GM21367 (cell line): ENCODE results near the gene HMGCR.
"Not testable (repeated sequence)": the region's sequence is repeated elsewhere in the genome, so short reads cannot be mapped to it uniquely, and the experiment has no call there.

Experiments
- ATAC-seq: cut with Tn5 transposase; IDR thresholded peaks from one replicate; pipeline ENCODE4 v1.9.1; 2021; ENCODE audit not compliant: unreplicated experiment

HMGCR gene

DNA sequence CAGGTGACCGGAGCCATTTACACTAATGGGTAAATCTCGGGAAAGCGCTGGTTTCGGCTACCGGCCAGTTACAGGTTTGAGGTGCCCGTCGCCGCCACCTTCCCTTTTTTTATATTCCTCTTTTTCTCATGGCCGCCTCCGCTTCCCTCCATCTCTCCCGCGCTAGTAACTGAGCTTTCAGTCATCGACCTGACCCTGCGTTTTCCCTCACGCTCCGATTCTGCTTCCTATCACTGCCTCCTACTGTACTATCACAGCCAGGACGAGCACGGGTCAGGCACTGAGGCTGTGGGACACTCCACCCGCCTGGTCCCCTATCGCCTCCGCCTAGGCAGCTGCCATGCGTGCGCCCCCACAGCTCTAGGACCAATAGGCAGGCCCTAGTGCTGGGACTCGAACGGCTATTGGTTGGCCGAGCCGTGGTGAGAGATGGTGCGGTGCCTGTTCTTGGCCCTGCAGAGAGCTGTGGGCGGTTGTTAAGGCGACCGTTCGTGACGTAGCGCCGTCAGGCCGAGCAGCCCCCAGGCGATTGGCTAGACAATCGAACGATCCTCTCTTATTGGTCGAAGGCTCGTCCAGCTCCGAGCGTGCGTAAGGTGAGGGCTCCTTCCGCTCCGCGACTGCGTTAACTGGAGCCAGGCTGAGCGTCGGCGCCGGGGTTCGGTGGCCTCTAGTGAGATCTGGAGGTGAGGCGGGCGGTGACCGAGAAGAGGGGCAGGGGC, at the start of gene HMGCR:
TSS of gene HMGCR (plus strand) at position 606 of the 722 bp plus-strand sequence. CDS start 5,386 bp downstream, outside the sequence.
- peak; percentile 99 for ATAC-seq

DNA sequence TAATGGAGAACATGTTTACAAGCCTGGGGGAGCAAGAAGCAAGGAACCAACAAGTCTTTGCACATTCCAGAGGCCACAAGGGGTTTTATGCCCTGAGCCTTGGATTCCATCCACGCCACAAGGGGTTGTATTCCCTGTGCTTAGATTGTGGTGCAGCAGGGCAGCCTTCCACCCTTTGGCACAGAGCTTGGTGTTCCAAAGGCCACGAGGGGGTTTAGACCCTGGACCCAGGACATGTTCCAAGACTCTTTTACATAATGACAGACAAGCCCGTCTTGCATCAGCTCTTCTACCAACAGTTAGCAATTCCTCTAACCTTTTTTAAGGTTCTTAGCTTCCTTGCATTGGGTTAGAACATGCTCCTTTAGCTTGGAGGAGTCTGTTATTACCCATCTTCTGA, 45.2 kb upstream of the HMGCR start:
- ATAC-seq, result not testable (repeated sequence)

DNA sequence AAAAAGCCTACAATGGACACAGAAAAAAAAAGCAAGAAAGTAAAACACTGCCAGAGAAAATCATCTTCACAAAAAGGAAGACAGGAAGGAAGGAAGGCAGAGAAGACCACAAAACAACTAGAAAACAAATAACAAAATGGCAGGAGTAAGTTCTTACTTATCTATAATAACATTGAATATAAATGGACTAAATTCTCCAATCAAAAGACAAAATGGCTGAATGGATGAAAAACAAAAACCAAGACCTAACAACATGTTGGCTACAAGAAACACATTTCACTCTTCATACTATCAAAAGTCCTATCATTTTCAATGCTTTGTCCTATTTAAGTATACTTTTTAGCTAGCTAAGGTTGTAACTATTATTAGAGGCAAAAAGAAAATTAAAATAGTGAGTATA, 36.9 kb upstream of the HMGCR start:
- ATAC-seq, result no peak

DNA sequence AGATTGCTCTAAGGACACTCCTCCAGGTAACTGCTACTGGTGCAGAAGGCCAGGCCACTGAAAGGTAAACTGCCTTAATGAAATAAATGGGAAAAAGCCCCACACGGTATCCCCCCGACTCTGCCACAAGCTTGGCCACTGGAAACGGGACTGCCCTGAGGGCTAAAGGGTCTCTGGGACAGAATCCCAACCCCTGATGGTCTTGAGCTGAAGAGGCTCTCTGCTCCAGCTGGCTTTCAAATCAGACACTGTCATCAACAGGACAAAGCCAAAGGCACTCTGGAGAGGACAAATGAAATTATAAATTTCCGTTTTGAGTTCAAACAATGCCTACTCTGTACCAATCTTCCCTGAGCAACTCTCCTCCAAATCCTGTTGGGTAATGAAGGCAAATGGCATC, 33.6 kb upstream of the HMGCR start:
- ATAC-seq, result no peak

DNA sequence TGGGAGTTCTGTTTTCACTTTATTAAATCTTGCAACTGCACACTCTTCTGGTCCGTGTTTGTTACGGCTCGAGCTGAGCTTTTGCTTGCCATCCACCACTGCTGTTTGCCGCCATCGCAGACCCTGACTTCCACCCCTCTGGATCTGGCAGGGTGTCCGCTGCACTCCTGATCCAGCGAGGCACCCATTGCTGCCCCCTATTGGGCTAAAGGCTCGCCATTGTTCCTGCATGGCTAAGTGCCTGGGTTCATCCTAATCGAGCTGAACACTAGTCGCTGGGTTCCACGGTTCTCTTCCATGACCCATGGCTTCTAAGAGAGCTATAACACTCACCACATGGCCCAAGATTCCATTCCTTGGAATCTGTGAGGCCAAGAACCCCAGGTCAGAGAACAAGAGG, 32.5 kb upstream of the HMGCR start:
- ATAC-seq, result not testable (repeated sequence)

DNA sequence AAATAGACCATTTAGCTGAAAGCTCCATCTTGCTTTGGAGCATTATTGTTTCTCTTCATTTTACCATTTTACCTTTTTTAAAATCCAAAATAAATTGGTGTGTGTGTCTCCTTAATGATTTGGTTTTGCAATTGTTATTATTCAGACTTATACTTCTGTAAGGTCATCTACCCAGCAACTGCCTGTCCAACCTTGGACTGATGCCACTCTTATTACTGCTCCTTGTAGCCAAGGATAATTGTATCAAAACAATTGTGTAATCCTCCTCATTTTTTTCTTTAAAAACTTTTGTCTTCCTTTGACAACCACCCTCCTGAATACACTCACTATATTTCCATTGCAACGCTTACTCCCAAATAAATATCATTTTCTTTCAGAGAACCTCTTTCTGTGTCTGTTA, 30.3 kb upstream of the HMGCR start:
- no peak for ATAC-seq

DNA sequence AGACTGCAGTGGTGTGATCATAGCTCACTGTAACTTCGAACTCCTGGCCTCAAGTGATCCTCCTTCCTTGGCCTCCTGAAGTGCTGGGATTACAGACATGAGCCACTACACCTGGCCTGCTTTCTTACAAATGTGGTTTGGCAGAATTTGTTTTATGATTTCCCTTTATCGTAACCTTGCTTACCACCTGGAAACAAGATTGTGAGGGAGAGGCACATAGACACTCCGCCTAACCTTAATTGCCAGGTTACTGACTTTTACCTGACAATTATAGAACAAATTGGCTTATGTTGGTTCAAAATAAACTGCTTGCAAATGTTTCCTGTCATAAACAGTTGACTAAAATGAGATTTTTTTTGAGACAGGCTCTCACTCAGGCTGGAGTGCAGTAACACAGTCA, 26.8 kb upstream of the HMGCR start:
- ATAC-seq, result no peak

DNA sequence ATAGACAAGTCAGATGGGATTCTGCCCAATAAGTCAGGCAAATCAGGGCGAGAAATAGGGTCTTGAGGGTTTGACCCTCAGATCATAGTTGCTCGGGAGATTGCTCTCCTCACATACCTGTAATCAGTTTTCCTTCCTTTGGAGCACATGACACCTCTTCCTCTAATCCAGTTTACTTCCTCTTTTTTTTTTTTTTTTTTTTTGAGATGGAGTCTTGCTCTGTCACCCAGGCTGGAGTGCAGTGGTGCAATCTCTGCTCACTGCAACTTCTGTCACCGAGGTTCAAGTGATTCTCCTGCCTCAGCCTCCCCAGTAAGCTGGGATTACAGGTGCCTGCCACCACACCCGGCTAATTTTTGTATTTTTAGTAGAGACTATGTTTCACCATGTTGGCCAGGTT, 17.9 kb upstream of the HMGCR start:
- not testable (repeated sequence) for ATAC-seq

DNA sequence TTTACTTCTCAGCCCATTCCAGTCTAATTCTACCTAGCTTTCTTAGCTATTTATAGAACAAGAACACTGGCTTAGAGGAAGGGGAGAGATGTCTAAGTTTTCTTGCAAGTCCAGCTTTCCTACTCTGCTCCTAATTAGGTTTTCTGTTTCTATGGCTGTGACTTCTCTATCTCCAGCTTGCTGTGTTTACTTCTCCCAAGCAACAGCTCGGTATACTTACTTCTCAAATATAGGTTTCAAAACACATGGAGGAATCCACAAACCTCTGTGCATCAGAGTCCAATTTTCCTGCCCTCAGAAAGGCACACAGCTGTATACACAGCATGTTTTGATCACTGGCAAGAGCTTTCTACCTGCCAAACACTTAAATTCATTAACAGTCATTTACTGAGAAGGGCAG, 17.4 kb upstream of the HMGCR start:
- ATAC-seq, result no peak

DNA sequence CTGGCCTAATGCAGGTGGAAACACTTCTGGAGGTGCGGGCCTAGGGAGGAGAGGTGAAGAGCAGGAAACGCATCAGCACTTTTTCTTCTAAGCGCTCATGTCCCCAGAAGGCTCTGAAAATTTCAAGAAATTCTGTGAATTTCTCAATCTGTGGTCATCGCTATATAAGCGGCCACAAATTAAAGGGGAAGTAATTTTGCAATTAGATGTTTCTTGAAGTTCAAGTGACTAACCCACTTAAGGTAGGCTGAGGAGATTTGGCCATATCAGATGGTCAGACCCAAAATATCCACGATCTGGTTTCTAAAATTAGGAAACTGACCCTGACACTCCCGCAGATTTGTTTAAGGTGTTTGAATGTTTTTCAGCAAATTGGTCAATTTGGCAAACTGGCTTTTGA, 16.6 kb upstream of the HMGCR start:
- ATAC-seq, result no peak

DNA sequence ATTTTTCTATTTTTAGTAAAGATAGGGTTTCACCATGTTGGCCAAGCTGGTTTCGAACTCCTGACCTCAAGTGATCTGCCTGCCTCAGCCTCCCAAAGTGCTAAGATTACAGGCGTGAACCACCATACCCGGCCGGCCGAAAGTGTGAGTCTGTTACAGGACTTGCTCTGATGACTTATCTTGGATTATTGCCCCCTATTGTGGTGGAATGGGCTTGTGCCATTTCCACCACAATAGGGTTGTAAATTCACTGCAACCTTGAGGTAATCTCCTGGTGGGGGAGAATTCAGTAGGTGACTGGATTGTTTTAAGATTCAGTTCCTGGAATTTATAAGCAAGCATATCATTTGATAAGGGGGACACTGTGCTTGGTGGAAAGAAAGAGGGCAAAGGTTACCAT, 15.0 kb upstream of the HMGCR start:
- ATAC-seq, result no peak

DNA sequence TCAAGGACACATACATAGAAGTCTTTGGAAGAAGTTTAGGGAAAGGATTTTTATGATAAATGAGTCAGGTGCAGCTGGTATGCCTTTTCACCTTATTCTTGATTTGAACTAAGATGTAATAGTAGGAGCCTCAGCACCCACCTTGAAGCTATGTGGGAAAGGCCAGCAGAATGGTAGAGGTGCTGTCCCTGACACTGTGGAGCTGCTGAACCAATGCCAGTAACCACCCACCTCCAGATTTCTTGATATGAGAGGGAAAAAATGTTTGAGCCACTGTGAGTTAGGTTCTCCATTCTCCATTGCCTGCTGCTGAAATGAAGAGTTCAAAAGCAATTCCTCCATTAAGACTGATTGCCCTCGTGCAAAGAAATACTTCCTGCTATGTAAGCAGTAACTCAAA, 12.2 kb upstream of the HMGCR start:
- ATAC-seq, result no peak

DNA sequence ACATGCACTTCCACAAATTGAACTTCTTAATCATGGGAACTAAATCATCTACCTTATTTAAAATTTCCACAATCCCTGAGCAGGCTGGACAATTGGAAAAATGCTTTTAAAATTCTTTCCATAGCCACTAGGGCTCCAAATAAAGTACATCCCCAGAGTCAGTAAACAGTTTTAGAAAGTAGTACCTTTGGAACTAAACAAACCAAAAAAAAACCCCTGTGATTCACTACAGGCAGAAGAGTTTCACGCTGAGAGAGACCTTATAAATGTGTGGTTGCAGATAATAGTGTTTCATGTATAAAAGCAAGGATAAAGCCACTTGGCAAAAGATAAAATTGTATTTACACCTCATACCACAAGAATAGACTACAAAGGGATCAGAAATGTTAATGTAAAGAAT, 11.8 kb upstream of the HMGCR start:
- ATAC-seq, result no peak

DNA sequence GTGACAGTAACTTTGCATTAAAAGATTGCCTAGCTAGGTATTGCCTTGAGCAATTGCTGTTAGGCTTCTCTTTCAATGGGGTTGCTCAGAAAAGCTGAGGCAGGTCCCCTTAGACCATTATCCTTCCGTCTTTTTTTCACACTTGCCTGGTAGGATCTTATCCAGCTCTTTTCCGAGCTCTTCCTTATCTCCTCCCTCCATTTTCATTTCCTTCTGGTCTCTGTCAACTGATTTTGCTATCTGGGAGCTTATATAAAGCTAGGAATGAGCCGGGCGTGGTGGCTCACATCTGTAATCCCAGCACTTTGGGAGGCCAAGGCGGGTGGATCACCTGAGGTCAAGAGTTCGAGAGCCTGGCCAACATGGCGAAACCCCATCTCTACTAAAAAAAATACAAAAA, 6.6 kb upstream of the HMGCR start:
- ATAC-seq, result no peak

DNA sequence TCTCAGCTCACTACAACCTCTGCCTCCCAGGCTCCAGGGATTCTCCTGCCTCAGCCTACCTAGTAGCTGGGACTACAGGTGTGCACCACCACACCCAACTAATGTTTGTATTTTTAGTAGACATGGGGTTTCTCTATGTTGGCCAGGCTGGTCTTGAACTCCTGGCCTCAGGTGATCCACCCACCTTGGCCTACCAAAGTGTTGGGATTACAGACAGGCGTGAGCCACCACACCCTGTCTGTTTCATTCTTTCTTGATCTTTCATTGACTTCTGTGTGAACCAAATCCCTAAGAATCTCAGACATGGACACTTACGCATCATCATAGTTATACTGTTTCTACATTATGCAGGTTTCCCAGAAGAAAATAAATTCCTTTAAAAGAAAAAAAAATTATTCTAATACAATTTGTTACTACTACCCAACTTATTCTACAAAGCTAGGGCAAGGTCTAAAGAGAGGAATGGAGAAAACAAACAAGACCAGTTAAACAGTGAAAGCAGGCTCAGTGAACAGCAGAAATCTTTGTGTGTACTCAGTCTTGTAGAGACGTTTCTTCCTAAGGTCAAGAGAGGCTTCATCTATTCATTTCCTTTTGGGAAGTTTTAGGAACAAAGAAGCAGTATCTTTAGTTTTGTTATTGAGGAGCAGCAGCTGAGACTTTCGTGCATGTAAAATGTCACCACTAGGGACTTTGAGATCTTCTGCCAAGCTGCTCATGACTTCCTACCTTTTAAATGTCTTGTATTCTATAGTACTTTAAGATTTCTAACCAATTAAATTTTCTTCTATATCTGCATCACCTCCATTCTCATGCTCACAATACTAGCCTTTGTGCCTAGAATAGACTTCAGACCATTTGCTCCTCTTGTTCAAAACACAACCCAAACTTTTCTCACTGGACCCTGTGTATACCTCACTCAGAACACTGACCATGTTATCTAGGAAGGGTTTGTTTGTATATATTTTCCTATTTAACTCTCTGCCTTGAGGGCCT, 5.6 kb upstream of the HMGCR start:
- ATAC-seq, result no peak

DNA sequence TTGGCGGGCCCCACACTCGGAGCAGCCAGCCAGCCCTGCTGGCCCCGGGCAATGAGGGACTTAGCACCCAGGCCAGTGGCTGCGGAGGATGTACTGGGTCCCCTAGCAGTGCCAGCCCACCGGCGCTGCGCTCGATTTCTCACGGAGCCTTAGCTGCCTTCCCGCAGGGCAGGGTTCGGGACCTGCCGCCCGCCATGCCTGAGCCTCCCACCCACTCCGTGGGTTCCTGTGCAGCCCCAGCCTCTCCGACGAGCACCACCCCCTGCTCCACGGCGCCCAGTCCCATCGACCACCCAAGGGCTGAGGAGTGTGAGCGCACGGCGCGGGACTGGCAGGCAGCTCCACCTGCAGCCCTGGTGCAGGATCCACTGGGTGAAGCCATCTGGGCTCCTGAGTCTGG, 3.3 kb upstream of the HMGCR start:
- ATAC-seq, result not testable (repeated sequence)

DNA sequence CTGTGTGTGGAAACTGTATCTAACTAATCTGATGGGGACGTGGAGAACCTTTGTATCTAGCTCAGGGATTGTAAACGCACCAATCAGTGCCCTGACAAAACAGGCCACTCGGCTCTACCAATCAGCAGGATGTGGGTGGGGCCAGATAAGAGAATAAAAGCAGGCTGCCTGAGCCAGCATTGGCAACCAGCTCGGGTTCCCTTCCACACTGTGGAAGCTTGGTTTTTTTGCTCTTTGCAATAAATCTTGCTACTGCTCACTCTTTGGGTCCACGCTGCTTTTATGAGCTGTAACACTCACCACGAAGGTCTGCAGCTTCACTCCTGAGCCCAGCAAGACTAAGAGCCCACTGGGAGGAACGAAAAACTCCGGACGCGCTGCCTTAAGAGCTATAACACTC, 2.6 kb upstream of the HMGCR start:
- ATAC-seq, result not testable (repeated sequence)

DNA sequence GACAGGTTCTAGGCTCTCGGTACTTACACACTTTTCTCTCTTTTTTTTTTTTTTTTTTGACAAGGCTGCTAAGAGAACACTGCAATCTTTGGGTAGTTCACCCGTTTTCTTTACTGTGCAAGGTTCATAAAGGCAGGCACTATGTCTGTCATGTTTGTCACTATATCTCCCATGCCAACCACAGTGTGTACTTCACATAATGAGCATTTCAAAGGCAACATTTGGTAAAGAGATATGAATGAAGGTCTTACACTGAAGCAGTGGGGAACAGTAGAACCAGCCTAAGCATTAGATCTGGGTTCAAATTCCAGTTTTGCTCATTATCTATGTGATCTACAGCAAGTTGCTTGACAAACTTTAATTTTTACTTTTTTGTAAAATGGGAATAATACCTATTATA, 1.5 kb upstream of the HMGCR start:
- no peak for ATAC-seq

DNA sequence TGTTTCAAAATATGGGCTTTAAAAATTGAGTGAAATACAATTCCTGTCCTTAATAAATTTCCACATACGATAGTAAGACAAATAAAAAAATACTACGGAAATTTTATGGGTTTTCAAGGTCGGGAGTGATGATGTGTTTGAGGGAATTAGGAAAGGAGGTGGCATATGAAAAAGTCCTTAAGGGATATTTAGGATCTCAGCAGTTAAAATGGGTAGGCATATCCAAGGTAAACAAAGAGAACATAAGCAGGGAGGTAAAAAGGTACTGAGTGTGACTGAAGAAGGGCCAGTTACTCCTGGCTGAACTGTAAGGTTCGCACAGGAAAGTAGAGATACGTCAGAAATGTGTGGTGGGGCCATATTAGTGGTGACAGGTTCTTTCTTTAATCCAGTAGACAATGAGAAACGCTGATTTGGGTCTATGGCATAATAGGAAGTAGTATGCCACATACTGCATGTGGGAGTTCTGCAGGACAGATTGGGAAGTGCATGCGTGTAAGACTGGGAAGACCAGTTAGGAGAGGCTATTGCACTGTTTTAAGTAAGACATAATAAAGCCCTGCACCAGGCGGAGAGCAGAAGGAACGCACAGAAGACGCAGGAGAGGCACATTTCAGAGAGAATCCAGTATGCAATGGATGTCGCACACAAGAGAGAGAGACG, 937 bp upstream of the HMGCR start:
- ATAC-seq, result no peak

DNA sequence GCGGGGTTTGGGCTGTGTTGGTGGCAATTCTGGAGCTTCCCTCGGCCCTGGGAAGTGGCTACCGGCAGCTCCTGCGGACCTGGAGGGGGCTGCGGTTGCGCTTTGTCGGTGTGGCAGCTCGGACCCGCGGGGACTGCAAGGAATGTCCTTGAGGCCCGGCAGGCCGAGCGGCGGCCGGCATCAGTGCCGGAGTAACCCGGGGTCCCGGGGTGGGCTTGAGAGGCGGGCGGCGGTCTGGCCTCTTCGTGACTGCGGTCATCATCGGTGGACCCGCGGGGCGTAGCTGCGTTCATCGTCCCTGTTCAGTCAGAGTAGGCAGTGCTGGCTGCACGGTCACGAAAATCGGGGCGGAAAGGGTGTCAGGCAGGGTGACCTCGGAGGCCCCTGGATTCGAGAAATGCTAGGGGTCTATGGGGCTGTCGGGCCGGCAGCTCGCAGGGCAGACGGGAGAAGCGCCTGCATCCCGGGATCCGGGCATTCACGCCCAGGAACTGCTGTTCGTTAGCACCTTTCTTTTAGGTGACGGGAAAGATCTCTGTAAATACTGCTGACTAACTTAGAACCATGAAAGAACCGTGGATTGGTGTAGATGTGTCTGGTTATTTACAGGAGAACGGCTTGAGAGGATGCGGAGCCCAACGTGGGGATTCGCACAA, 474 bp downstream of the HMGCR start:
- no peak for ATAC-seq

DNA sequence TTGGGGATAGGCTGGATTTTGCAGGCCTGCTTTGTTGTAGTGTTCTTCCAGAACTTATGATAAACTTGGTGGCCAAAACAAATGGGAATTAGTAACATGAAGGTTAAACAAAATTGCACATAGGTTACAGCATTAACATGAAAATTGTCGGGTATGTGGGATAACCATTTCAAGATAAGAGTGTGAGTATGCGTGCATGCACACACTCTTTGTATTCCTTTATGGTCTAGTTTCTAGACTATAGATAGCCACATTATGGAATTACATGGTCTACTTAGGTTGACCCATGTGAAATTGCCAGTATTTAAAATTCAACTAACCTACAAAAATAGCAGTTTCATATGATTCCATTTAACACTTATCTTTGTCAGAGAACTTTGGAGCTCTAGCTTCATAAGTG, 1.4 kb downstream of the HMGCR start:
- no peak for ATAC-seq
